K562 (cell line): Measurements from ENCODE around the gene TUBB6. TPM values are rescaled to one million over a fixed set of nuclear protein-coding genes. Genes with fewer than 3 reads are reported as not detected.

Experiments used
- DACH1 ChIP-seq: fragments of 450-650 bp; IDR thresholded peaks from 2 replicates; pipeline ENCODE4 v1.6.1; 2018; ENCODE audit not compliant: partially characterized antibody
- ESRRA ChIP-seq: fragments of 450-650 bp; IDR thresholded peaks from 2 replicates; pipeline ENCODE4 v1.6.1; 2014; ENCODE audit warnings: low read depth, mild to moderate bottlenecking, moderate library complexity, borderline replicate concordance
- FOXM1 ChIP-seq, 2 experiments: fragments of 450-650 bp in 1 of 2; sonication (generic) in 1 of 2; formaldehyde crosslinking in 1 of 2; IDR thresholded peaks; 2 replicates each; pipeline versions ENCODE4 v1.6.1 to v1.9.0; 2017 to 2022; ENCODE audit warnings: low read depth in 2 of 2, mild to moderate bottlenecking in 2 of 2, missing genetic modification reagents in 1 of 2, moderate library complexity in 1 of 2
- HMG20A ChIP-seq: fragments of 450-650 bp; formaldehyde crosslinking; conservative IDR thresholded peaks from 2 replicates; pipeline ENCODE4 v1.4.0; 2020; ENCODE audit warnings: mild to moderate bottlenecking, mixed read lengths
- KLF6 ChIP-seq: fragments of 250-450 bp; sonication (Bioruptor Pico); IDR thresholded peaks from 2 replicates; pipeline ENCODE4 v1.4.0; 2020; ENCODE audit warnings: mild to moderate bottlenecking, moderate library complexity, borderline replicate concordance
- MIER1 ChIP-seq: fragments of 450-650 bp; IDR thresholded peaks from 2 replicates; pipeline ENCODE4 v1.6.1; 2016; ENCODE audit warnings: antibody characterized with exemption, mild to moderate bottlenecking, low read depth
- MTA3 ChIP-seq: fragments of 450-650 bp; formaldehyde crosslinking; IDR thresholded peaks from 2 replicates; pipeline ENCODE4 v1.6.1; 2017; ENCODE audit warnings: mild to moderate bottlenecking, borderline replicate concordance
- NFYB ChIP-seq: IDR thresholded peaks from 2 replicates; pipeline ENCODE4 v1.6.1; 2011; ENCODE audit warnings: mild to moderate bottlenecking, moderate library complexity; ENCODE audit not compliant: insufficient read length; ENCODE audit errors: extremely low read depth
- NKRF ChIP-seq: fragments of 450-650 bp; IDR thresholded peaks from 2 replicates; pipeline ENCODE4 v1.6.1; 2016; ENCODE audit warnings: borderline replicate concordance
- NR1H2 ChIP-seq: sonication (generic); formaldehyde crosslinking; IDR thresholded peaks from 2 replicates; pipeline ENCODE4 v1.4.0; 2020; ENCODE audit warnings: mild to moderate bottlenecking, missing genetic modification reagents
- NRF1 ChIP-seq, 2 experiments: fragments of 450-650 bp; IDR thresholded peaks in 1 of 2; conservative IDR thresholded peaks in 1 of 2; 2 replicates each; pipeline ENCODE4 v1.6.1; 2014; ENCODE audit warnings: mild to moderate bottlenecking in 2 of 2
- PBX2 ChIP-seq, 2 experiments: IDR thresholded peaks in 1 of 2; conservative IDR thresholded peaks in 1 of 2; 2 replicates each; pipeline ENCODE4 v1.6.1; 2016; ENCODE audit warnings: low read depth in 2 of 2, mild to moderate bottlenecking in 1 of 2, missing compliant biosample characterization in 1 of 2, missing genetic modification characterization in 1 of 2, moderate library complexity in 1 of 2
- PCBP1 ChIP-seq: fragments of 200-400 bp; formaldehyde crosslinking; IDR thresholded peaks from 2 replicates; pipeline ENCODE4 v1.6.1; 2018; ENCODE audit warnings: mild to moderate bottlenecking, low read depth, low read length; ENCODE audit not compliant: poor library complexity, severe bottlenecking
- POLR3G ChIP-seq: IDR thresholded peaks from 2 replicates; pipeline ENCODE4 v1.6.1; 2011; ENCODE audit not compliant: insufficient read length, insufficient replicate concordance; ENCODE audit errors: extremely low read depth
- RB1 ChIP-seq: fragments of 450-650 bp; IDR thresholded peaks from 2 replicates; pipeline ENCODE4 v1.6.1; 2017; ENCODE audit warnings: low read depth, mild to moderate bottlenecking
- RNF2 ChIP-seq: sonication (generic); IDR thresholded peaks from 2 replicates; pipeline ENCODE4 v1.6.1; 2016
- SUPT5H ChIP-seq: fragments of 450-650 bp; IDR thresholded peaks from 2 replicates; pipeline ENCODE4 v1.6.1; 2016
- XRCC3 ChIP-seq: fragments of 450-650 bp; IDR thresholded peaks from 2 replicates; pipeline ENCODE4 v1.6.1; 2017; ENCODE audit warnings: mild to moderate bottlenecking, moderate library complexity
- XRCC4 ChIP-seq: IDR thresholded peaks from one replicate; pipeline ENCODE4 v1.6.1; 2011; ENCODE audit not compliant: insufficient read depth, insufficient read length; ENCODE audit errors: extremely low read depth
- ZBTB9 ChIP-seq: fragments of 450-650 bp; formaldehyde crosslinking; IDR thresholded peaks from 2 replicates; pipeline ENCODE4 v1.4.0; 2020; ENCODE audit warnings: mild to moderate bottlenecking, moderate library complexity
- ZNF140 ChIP-seq: fragments of 250-450 bp; sonication (Bioruptor Pico); IDR thresholded peaks from 2 replicates; pipeline ENCODE4 v1.8.0; 2021; ENCODE audit warnings: moderate library complexity, mild to moderate bottlenecking, inconsistent platforms
- ZNF316 ChIP-seq: fragments of 450-650 bp; IDR thresholded peaks from 2 replicates; pipeline ENCODE4 v1.6.1; 2016
- ZNF583 ChIP-seq: fragments of 250-450 bp; sonication (Bioruptor Pico); IDR thresholded peaks from 2 replicates; pipeline ENCODE4 v1.4.0; 2020
- polyA plus RNA-seq, 8 experiments: library from polyadenylated mRNA; depleted of rRNA in 4 of 8; stranded (reverse) in 5 of 8; unstranded in 3 of 8; fragments of >200 nt; fragmentation: Nextera tagmentation in 2 of 8; fragmentation: Illumina TruSeq in 1 of 8; extraction: Ambion mirVana in 2 of 8; extraction: Trizol in 1 of 8; gene quantifications; 2 replicates each; pipeline versions ENCODE4 v1.2.1 to v1.2.3, GENCODE V29; 2011 to 2014; ENCODE audit warnings: inconsistent platforms in 1 of 8, missing spikeins in 1 of 8
- total RNA-seq, 7 experiments: library from RNA; depleted of rRNA in 6 of 7; stranded (reverse); fragments of >200 nt in 6 of 7; fragmentation: Illumina TruSeq in 2 of 7; extraction: Trizol in 2 of 7; gene quantifications; 2 replicates each; pipeline versions ENCODE4 v1.2.1 to v1.2.3, GENCODE V29; 2011 to 2021; ENCODE audit warnings: low replicate concordance in 1 of 7

The TUBB6 gene
- total and polyA plus RNA-seq, 9 of the 15 experiments (the other 6 are each of a cell fraction or from before 2014, with no cell fraction given), result 43.9 to 404 (median 81.1) TPM

- TF ChIP-seq RB1 (peak; percentile 46; the same call in 1 of the 2 replicates), SUPT5H (peak; percentile 61; the same call in 1 of the 2 replicates), ESRRA (no peak), HMG20A (CRISPR knock-in tag) (no peak), ZNF140 (CRISPR knock-in tag) (no peak), PCBP1 (no peak), POLR3G (no peak), FOXM1 (IDR thresholded peaks at IDR 0.05; ENCODE audit: low read depth) (no peak), FOXM1 (CRISPR knock-in tag; IDR thresholded peaks at IDR 0.05; ENCODE audit: low read depth) (no peak), NFYB (no peak), ZNF583 (CRISPR knock-in tag) (no peak), MTA3 (peak; percentile 29; the same call in 1 of the 2 replicates), ZNF316 (no peak), XRCC3 (no peak), ZBTB9 (CRISPR knock-in tag) (no peak), XRCC4 (no peak), RNF2 (no peak), KLF6 (CRISPR knock-in tag) (no peak), DACH1 (no peak), NRF1 (conservative IDR thresholded peaks at IDR 0.05 in 1 of 2, IDR thresholded peaks at IDR 0.05 in 1 of 2) (peak in 1 of 2 experiments; percentile 56; a peak in 2 of 4 replicates), PBX2 (CRISPR knock-in tag; IDR thresholded peaks at IDR 0.05; ENCODE audit: low read depth) (no peak), PBX2 (tag; conservative IDR thresholded peaks at IDR 0.05; ENCODE audit: low read depth) (no peak), NR1H2 (CRISPR knock-in tag) (no peak), MIER1 (no peak), NKRF (no peak; the same call in 1 of the 2 replicates)
Measured at GRCh38 chr18:12271376-12272235, 36.4 kb upstream of the TUBB6 start (continued).
